ENCODE measurements around the gene ARHGAP28. TPM values are rescaled to one million over a fixed set of nuclear protein-coding genes. Genes with fewer than 3 reads are reported as not detected.

Gene ARHGAP28
- total RNA-seq, 1 donor from 2014 or later = 350 TPM

DNA sequence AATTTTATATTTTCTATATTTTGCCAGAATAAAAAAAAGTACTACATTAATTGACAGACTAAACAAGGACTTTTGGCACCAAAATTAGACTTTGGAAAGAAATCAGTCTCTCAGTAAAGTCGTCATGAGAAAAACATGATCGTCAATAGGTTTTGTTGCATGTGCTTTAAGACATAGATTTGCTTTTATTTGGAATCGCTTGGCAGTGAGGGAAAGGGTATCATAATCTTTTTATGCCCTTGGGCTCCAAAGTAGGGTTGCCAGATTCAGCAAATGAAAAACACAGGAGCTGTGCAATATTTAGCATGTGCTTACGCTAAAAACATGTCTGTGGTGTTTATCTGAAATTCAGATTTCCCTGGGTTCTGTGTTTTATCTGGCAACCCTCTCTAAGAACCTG lies 210.5 kb downstream of the ARHGAP28 start:
- Mint-ChIP-seq H3K9me3 (ENCODE audit: unreplicated experiment) (no peaks in the 10 kb centered on the region), H3K4me1 (ENCODE audit: unreplicated experiment) (peaks cover 30% of the 10 kb centered on the region), H3K36me3 (ENCODE audit: low read depth, unreplicated experiment) (no peaks in the 10 kb centered on the region), H3K27me3 (ENCODE audit: unreplicated experiment) (no peaks in the 10 kb centered on the region), H3K27ac (ENCODE audit: unreplicated experiment) (no peak overlapping the region), H3K4me3 (ENCODE audit: unreplicated experiment) (no peak overlapping the region)
- TF ChIP-seq, protein P1, sequence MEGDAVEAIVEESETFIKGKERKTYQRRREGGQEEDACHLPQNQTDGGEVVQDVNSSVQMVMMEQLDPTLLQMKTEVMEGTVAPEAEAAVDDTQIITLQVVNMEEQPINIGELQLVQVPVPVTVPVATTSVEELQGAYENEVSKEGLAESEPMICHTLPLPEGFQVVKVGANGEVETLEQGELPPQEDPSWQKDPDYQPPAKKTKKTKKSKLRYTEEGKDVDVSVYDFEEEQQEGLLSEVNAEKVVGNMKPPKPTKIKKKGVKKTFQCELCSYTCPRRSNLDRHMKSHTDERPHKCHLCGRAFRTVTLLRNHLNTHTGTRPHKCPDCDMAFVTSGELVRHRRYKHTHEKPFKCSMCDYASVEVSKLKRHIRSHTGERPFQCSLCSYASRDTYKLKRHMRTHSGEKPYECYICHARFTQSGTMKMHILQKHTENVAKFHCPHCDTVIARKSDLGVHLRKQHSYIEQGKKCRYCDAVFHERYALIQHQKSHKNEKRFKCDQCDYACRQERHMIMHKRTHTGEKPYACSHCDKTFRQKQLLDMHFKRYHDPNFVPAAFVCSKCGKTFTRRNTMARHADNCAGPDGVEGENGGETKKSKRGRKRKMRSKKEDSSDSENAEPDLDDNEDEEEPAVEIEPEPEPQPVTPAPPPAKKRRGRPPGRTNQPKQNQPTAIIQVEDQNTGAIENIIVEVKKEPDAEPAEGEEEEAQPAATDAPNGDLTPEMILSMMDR (IDR thresholded peaks at IDR 0.05; ENCODE audit: unreplicated experiment) = no peak
- no peak for DNase-seq (ENCODE audit: low spot score)

DNA sequence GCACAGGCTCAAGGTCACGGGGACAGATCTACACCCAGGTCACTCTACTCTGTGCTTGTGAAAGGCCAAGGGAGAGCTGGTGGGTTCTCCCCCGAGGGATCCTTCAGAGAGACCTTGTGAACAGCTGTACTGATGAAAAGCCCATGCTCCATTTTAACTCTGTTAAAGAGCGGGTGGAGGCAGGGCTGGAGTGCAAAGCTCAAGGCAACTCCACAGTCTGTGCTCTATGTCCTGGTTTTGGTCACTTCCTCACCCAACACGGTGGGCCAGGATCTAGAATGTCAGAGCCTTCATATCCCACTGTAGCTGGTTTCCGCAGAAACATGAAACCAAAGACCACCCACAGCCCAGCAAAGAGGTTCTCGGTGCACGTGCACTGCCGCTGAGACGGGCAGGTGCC lies 210.9 kb downstream of the ARHGAP28 start:
- H3K27ac Mint-ChIP-seq (ENCODE audit: unreplicated experiment) = no peak overlapping the region
- DNase-seq (ENCODE audit: low spot score) = no peak
- no peak overlapping the region for H3K4me3 Mint-ChIP-seq (ENCODE audit: unreplicated experiment)
- no peaks in the 10 kb centered on the region for H3K27me3 Mint-ChIP-seq (ENCODE audit: unreplicated experiment)
- no peaks in the 10 kb centered on the region for H3K36me3 Mint-ChIP-seq (ENCODE audit: low read depth, unreplicated experiment)
- TF ChIP-seq, protein P1 (IDR thresholded peaks at IDR 0.05; ENCODE audit: unreplicated experiment) = no peak
- no peaks in the 10 kb centered on the region for H3K9me3 Mint-ChIP-seq (ENCODE audit: unreplicated experiment)
- peaks cover 26% of the 10 kb centered on the region for H3K4me1 Mint-ChIP-seq (ENCODE audit: unreplicated experiment)

DNA sequence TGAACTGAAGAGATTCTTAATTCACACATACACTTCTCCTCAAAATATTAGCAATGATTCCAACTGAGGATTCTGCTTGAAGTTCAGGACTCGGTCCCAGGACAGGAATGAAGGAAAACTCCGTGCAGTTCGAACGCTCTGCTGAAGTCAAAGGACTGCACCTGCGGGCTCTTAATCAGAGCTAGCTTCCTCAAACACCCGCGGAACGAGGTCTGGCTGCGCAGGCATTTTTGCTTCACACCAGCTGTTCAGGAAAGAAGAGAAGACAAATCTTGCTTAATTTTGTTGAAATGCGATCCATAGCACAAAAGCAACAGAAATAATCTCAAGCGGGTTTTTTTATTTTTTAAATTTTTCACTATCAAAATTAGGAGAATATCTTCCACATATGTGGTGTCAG lies 212.5 kb downstream of the ARHGAP28 start:
- no peak overlapping the region for H3K27ac Mint-ChIP-seq (ENCODE audit: unreplicated experiment)
- H3K4me3 Mint-ChIP-seq (ENCODE audit: unreplicated experiment) = no peak overlapping the region
- H3K36me3 Mint-ChIP-seq (ENCODE audit: low read depth, unreplicated experiment) = no peaks in the 10 kb centered on the region
- no peaks in the 10 kb centered on the region for H3K9me3 Mint-ChIP-seq (ENCODE audit: unreplicated experiment)
- DNase-seq (ENCODE audit: low spot score) = no peak
- TF ChIP-seq, protein P1 (IDR thresholded peaks at IDR 0.05; ENCODE audit: unreplicated experiment) = no peak
- peaks cover 12% of the 10 kb centered on the region for H3K4me1 Mint-ChIP-seq (ENCODE audit: unreplicated experiment)
- H3K27me3 Mint-ChIP-seq (ENCODE audit: unreplicated experiment) = peaks cover 4% of the 10 kb centered on the region

DNA sequence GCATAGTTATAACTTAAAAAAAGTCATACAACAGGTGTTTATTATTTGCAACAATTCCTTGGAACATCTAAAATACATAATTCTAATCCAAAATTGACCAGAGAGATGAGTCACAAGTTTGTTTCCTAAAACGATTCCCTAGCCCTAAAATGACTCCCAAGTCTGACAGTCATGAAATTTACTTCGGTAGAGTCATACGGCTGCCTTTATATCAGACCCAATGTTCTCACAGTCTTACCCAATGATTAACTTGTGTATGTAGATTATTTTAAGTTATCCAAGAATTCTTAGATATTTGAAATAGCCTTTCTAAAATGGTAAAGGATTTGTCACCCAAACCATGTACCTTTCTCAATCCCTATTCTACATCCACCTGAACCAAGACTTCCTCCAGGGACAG lies 213.2 kb downstream of the ARHGAP28 start:
- TF ChIP-seq, protein P1 (IDR thresholded peaks at IDR 0.05; ENCODE audit: unreplicated experiment) = no peak
- Mint-ChIP-seq H3K27ac (ENCODE audit: unreplicated experiment) (no peak overlapping the region), H3K27me3 (ENCODE audit: unreplicated experiment) (peaks cover 6% of the 10 kb centered on the region), H3K9me3 (ENCODE audit: unreplicated experiment) (no peaks in the 10 kb centered on the region), H3K36me3 (ENCODE audit: low read depth, unreplicated experiment) (no peaks in the 10 kb centered on the region), H3K4me1 (ENCODE audit: unreplicated experiment) (peaks cover 8% of the 10 kb centered on the region), H3K4me3 (ENCODE audit: unreplicated experiment) (no peak overlapping the region)
- no peak for DNase-seq (ENCODE audit: low spot score)

DNA sequence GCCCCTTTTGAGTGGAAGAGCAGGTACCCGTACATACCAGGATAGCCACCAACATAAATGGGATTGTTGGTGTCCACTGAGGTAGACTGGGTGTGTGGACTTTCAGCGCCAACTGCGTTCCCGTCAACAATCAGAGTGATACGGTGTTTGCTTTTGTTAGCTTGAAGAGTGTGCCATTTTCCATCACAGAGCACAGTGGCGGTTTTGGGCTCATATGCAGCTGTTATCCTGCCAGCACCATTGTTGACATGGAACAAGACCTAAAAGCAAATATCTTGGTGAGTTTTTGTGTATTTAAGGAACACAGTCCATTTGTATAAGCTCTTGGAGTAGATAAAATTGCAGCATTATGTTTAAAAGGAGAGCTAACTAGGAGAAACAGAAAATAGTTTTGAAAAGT lies 213.6 kb downstream of the ARHGAP28 start:
- Mint-ChIP-seq H3K27me3 (ENCODE audit: unreplicated experiment) (peaks cover 6% of the 10 kb centered on the region), H3K4me3 (ENCODE audit: unreplicated experiment) (no peak overlapping the region), H3K36me3 (ENCODE audit: low read depth, unreplicated experiment) (no peaks in the 10 kb centered on the region), H3K9me3 (ENCODE audit: unreplicated experiment) (no peaks in the 10 kb centered on the region), H3K4me1 (ENCODE audit: unreplicated experiment) (peaks cover 4% of the 10 kb centered on the region), H3K27ac (ENCODE audit: unreplicated experiment) (no peak overlapping the region)
- no peak for DNase-seq (ENCODE audit: low spot score)
- TF ChIP-seq, protein P1 (IDR thresholded peaks at IDR 0.05; ENCODE audit: unreplicated experiment) = no peak

Data from endothelial cell (in vitro differentiated cells).